PFSK-1 (cell line): ENCODE measurements around the gene SOD2.

Experiments
- POLR2AphosphoS5 ChIP-seq: IDR thresholded peaks from 2 replicates; pipeline ENCODE4 v1.6.1; 2012; ENCODE audit warnings: low read depth, mild to moderate bottlenecking, control low read depth, low read length, moderate library complexity
- REST ChIP-seq, 2 experiments: IDR thresholded peaks; 2 replicates each; pipeline versions ENCODE4 v1.6.1 to v1.8.0; 2011 to 2012; ENCODE audit warnings: low read depth in 2 of 2, low read length in 2 of 2, control low read depth in 1 of 2, inconsistent platforms in 1 of 2, mild to moderate bottlenecking in 1 of 2, moderate library complexity in 1 of 2; ENCODE audit not compliant: insufficient read depth in 1 of 2
- SIN3A ChIP-seq: IDR thresholded peaks from 2 replicates; pipeline ENCODE4 v1.6.1; 2012; ENCODE audit warnings: mild to moderate bottlenecking, low read length, moderate library complexity, borderline replicate concordance; ENCODE audit not compliant: insufficient read depth
- TAF1 ChIP-seq: IDR thresholded peaks from 2 replicates; pipeline ENCODE4 v1.6.1; 2012; ENCODE audit warnings: low read length, control low read depth, borderline replicate concordance; ENCODE audit not compliant: insufficient read depth

GRCh38 chr6:159720708-159721107 lies 27.7 kb upstream of the SOD2 start:
- TF ChIP-seq REST (IDR thresholded peaks at IDR 0.05; ENCODE audit: insufficient read depth in 1 of 2, low read depth in 2 of 2, low read length in 2 of 2) = no peak
- TF ChIP-seq POLR2AphosphoS5 = no peak
- TF ChIP-seq TAF1 = no peak
- no peak for TF ChIP-seq SIN3A
